ENCODE data around the gene KIF26B. TPM values are rescaled to one million over a fixed set of nuclear protein-coding genes. Genes with fewer than 3 reads are reported as not detected.

The KIF26B gene
- total and polyA plus RNA-seq, 3 experiments from 2014 or later = 0.11 to 0.16 TPM; not detected in 1

GRCh38 chr1:245526141-245526540 is 371.4 kb downstream of the KIF26B start:
- DNase-seq = no peak
- POLR2A ChIA-PET = no interaction called here

GRCh38 chr1:245528258-245528635 is 373.5 kb downstream of the KIF26B start:
- no peaks in the 10 kb centered on the region for H3K4me1 ChIP-seq (ENCODE audit: insufficient read depth, low read length)
- CTCF ChIA-PET = interaction anchor here (0.6 kb wide), 1 partner anchor 388 kb away, joined by 3 read pairs; no protein-coding TSS in a partner anchor
- no peaks in the 10 kb centered on the region for H3K9me3 ChIP-seq (ENCODE audit: low read length)
- no peaks in the 10 kb centered on the region for H3K4me1 Mint-ChIP-seq
- no peaks in the 10 kb centered on the region for H3K36me3 Mint-ChIP-seq
- H3K27ac ChIP-seq (ENCODE audit: low read depth, low read length) = no peak overlapping the region
- no peaks in the 10 kb centered on the region for H3K27me3 Mint-ChIP-seq
- H3K4me3 ChIP-seq (ENCODE audit: low read length) = no peak overlapping the region
- H3K27ac Mint-ChIP-seq = no peak overlapping the region
- peaks cover 0 to 3% (median 0%) of the 10 kb centered on the region in 5 donors for H3K9me3 Mint-ChIP-seq
- no peak for DNase-seq
- H3K36me3 ChIP-seq (ENCODE audit: insufficient read depth, low read length) = no peaks in the 10 kb centered on the region
- no peak overlapping the region for H3K4me3 Mint-ChIP-seq
- H3K27me3 ChIP-seq (ENCODE audit: insufficient read depth, low read length, poor library complexity, severe bottlenecking) = no peaks in the 10 kb centered on the region
- POLR2A ChIA-PET = no interaction called here

More at GRCh38 chr1:245526141-245526540, 371.4 kb downstream of the KIF26B start:
- Mint-ChIP-seq H3K27ac (no peak overlapping the region), H3K36me3 (no peaks in the 10 kb centered on the region), H3K4me3 (no peak overlapping the region), H3K4me1 (no peaks in the 10 kb centered on the region), H3K9me3 (peaks cover 0 to 3% (median 0%) of the 10 kb centered on the region in 5 donors), H3K27me3 (no peaks in the 10 kb centered on the region)
- no peak overlapping the region for H3K27ac ChIP-seq (ENCODE audit: low read depth, low read length)
- H3K36me3 ChIP-seq (ENCODE audit: insufficient read depth, low read length) = no peaks in the 10 kb centered on the region
- H3K4me1 ChIP-seq (ENCODE audit: insufficient read depth, low read length) = no peaks in the 10 kb centered on the region
- H3K4me3 ChIP-seq (ENCODE audit: low read length) = no peak overlapping the region
- no peaks in the 10 kb centered on the region for H3K27me3 ChIP-seq (ENCODE audit: insufficient read depth, low read length, poor library complexity, severe bottlenecking)
- CTCF ChIA-PET = no interaction called here
- H3K9me3 ChIP-seq (ENCODE audit: low read length) = no peaks in the 10 kb centered on the region

GRCh38 chr1:245530937-245531336 is 376.2 kb downstream of the KIF26B start:
- Mint-ChIP-seq H3K9me3 (peaks cover 0 to 3% (median 0%) of the 10 kb centered on the region in 5 donors), H3K27me3 (no peaks in the 10 kb centered on the region), H3K4me1 (no peaks in the 10 kb centered on the region), H3K36me3 (no peaks in the 10 kb centered on the region), H3K4me3 (no peak overlapping the region), H3K27ac (no peak overlapping the region)
- no peaks in the 10 kb centered on the region for H3K36me3 ChIP-seq (ENCODE audit: insufficient read depth, low read length)
- no peak overlapping the region for H3K4me3 ChIP-seq (ENCODE audit: low read length)
- CTCF ChIA-PET = no interaction called here
- no peaks in the 10 kb centered on the region for H3K27me3 ChIP-seq (ENCODE audit: insufficient read depth, low read length, poor library complexity, severe bottlenecking)
- H3K4me1 ChIP-seq (ENCODE audit: insufficient read depth, low read length) = no peaks in the 10 kb centered on the region
- no peaks in the 10 kb centered on the region for H3K9me3 ChIP-seq (ENCODE audit: low read length)
- no peak overlapping the region for H3K27ac ChIP-seq (ENCODE audit: low read depth, low read length)
- DNase-seq = no peak
- POLR2A ChIA-PET = no interaction called here

DNA sequence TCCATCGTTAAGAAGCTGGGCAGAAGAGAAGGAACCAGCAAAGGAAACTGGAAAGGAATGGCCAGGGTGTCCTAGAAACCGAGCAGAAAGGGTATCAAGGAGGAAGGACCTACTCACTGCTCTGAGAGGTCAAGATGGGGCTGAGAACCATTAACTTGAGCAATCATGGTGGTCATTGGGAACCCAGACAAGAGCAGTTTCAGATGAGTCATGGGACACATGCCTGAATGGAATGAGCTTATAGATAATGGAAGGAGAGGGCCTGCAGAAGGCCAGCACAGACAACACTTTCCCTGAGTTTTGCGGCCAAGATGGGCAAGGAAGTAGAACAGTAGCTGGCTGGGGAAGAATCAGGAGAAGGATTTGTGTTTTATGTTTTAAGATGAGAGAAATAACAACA is 383.2 kb downstream of the KIF26B start:
- Histone ChIP-seq H3K9me3 (ENCODE audit: low read length) (no peaks in the 10 kb centered on the region), H3K27ac (ENCODE audit: low read depth, low read length) (no peak overlapping the region), H3K36me3 (ENCODE audit: insufficient read depth, low read length) (no peaks in the 10 kb centered on the region), H3K27me3 (ENCODE audit: insufficient read depth, low read length, poor library complexity, severe bottlenecking) (no peaks in the 10 kb centered on the region), H3K4me1 (ENCODE audit: insufficient read depth, low read length) (no peaks in the 10 kb centered on the region), H3K4me3 (ENCODE audit: low read length) (no peak overlapping the region)
- H3K9me3 Mint-ChIP-seq = no peaks in the 10 kb centered on the region
- no peak overlapping the region for H3K27ac Mint-ChIP-seq
- no peaks in the 10 kb centered on the region for H3K36me3 Mint-ChIP-seq
- DNase-seq = no peak
- peaks cover 1 to 6% of the 10 kb centered on the region in 2 donors for H3K27me3 Mint-ChIP-seq
- ChIA-PET POLR2A (no interaction called here), CTCF (no interaction called here)
- no peaks in the 10 kb centered on the region for H3K4me1 Mint-ChIP-seq
- no peak overlapping the region for H3K4me3 Mint-ChIP-seq

DNA sequence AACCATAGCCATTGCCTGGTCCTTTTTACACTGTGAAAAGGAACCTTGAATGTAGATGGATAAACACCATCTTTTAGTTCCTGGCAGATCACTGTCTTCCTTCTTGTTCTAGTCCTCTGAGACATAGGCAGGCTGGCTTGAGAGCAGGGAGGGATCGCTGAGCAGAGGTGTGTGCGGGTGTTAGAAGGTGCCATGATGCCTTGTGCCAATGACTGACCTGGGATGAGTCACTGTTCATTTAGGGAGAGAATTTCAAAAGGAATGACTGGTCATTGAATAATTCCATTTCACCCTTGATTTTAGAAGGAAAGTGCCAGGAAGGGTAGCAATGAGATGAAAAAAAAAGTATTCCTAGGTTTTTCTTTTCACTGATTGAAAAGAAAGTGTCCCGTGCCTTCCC is 383.9 kb downstream of the KIF26B start:
- Histone ChIP-seq H3K36me3 (ENCODE audit: insufficient read depth, low read length) (no peaks in the 10 kb centered on the region), H3K4me3 (ENCODE audit: low read length) (no peak overlapping the region), H3K9me3 (ENCODE audit: low read length) (no peaks in the 10 kb centered on the region), H3K4me1 (ENCODE audit: insufficient read depth, low read length) (no peaks in the 10 kb centered on the region), H3K27me3 (ENCODE audit: insufficient read depth, low read length, poor library complexity, severe bottlenecking) (no peaks in the 10 kb centered on the region), H3K27ac (ENCODE audit: low read depth, low read length) (no peak overlapping the region)
- H3K4me3 Mint-ChIP-seq = no peak overlapping the region
- H3K9me3 Mint-ChIP-seq = no peaks in the 10 kb centered on the region
- DNase-seq = no peak
- H3K4me1 Mint-ChIP-seq = no peaks in the 10 kb centered on the region
- H3K27me3 Mint-ChIP-seq = peaks cover 3 to 6% of the 10 kb centered on the region in 2 donors
- CTCF ChIA-PET = no interaction called here
- no peak overlapping the region for H3K27ac Mint-ChIP-seq
- POLR2A ChIA-PET = no interaction called here
- no peaks in the 10 kb centered on the region for H3K36me3 Mint-ChIP-seq

DNA sequence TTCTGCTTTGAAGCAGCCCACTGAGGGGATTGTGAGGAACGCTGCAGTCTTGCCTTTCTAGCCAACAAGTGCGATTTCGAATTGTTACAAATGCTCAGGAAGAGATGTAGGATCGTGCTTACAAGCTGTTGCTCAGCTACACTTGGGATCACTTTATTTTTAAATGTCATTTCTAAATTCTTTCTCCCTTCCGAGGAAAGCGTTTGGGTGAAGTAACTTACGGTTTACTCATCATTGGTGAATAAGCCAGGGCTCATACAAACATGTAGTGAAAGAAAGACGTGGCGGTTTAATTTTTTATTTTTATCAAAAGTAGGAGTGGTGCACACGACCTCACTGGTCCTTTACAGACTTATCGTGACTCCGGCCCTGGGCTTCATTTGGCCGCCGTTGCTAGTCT is 386.6 kb downstream of the KIF26B start:
- Mint-ChIP-seq H3K4me3 (no peak overlapping the region), H3K27me3 (peaks cover 3 to 7% of the 10 kb centered on the region in 2 donors), H3K27ac (no peak overlapping the region), H3K9me3 (no peaks in the 10 kb centered on the region), H3K36me3 (no peaks in the 10 kb centered on the region), H3K4me1 (no peaks in the 10 kb centered on the region)
- POLR2A ChIA-PET = no interaction called here
- H3K27me3 ChIP-seq (ENCODE audit: insufficient read depth, low read length, poor library complexity, severe bottlenecking) = no peaks in the 10 kb centered on the region
- DNase-seq = no peak
- no peak overlapping the region for H3K27ac ChIP-seq (ENCODE audit: low read depth, low read length)
- H3K4me3 ChIP-seq (ENCODE audit: low read length) = no peak overlapping the region
- H3K36me3 ChIP-seq (ENCODE audit: insufficient read depth, low read length) = no peaks in the 10 kb centered on the region
- CTCF ChIA-PET = no interaction called here
- no peaks in the 10 kb centered on the region for H3K9me3 ChIP-seq (ENCODE audit: low read length)
- H3K4me1 ChIP-seq (ENCODE audit: insufficient read depth, low read length) = no peaks in the 10 kb centered on the region

DNA sequence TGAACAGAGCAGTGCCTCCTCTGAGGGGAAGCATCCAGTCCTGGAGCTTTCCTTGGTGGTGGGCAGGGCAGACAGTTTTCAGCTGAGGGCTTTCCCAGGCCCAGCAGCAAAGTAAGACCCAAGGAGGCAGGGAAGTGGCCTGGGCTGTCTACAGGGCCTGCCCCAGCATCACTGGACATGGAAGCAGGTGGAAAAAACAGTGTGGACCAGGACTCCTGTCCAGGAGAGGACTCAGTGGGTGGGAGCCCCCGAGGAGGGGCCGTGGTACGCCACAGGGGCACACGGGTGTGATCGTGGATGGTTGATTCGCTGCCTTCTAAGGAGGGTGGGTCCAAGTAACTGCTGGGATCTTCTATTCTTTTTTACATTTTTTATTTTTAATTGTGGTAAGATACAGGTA is 387.6 kb downstream of the KIF26B start:
- Histone ChIP-seq H3K27me3 (ENCODE audit: insufficient read depth, low read length, poor library complexity, severe bottlenecking) (no peaks in the 10 kb centered on the region), H3K4me3 (ENCODE audit: low read length) (no peak overlapping the region), H3K4me1 (ENCODE audit: insufficient read depth, low read length) (no peaks in the 10 kb centered on the region), H3K27ac (ENCODE audit: low read depth, low read length) (no peak overlapping the region), H3K9me3 (ENCODE audit: low read length) (no peaks in the 10 kb centered on the region), H3K36me3 (ENCODE audit: insufficient read depth, low read length) (no peaks in the 10 kb centered on the region)
- Mint-ChIP-seq H3K4me1 (no peaks in the 10 kb centered on the region), H3K27ac (no peak overlapping the region), H3K36me3 (no peaks in the 10 kb centered on the region), H3K9me3 (no peaks in the 10 kb centered on the region), H3K4me3 (no peak overlapping the region), H3K27me3 (peaks cover 3 to 7% of the 10 kb centered on the region in 2 donors)
- DNase-seq = no peak
- POLR2A ChIA-PET = no interaction called here
- CTCF ChIA-PET = no interaction called here

GRCh38 chr1:245544236-245544635 is 389.5 kb downstream of the KIF26B start:
- Mint-ChIP-seq H3K27me3 (peaks cover 4 to 6% of the 10 kb centered on the region in 2 donors), H3K4me3 (no peak overlapping the region), H3K4me1 (no peaks in the 10 kb centered on the region), H3K27ac (no peak overlapping the region), H3K36me3 (no peaks in the 10 kb centered on the region), H3K9me3 (peaks cover 0 to 1% (median 0%) of the 10 kb centered on the region in 5 donors)
- Histone ChIP-seq H3K36me3 (ENCODE audit: insufficient read depth, low read length) (no peaks in the 10 kb centered on the region), H3K27me3 (ENCODE audit: insufficient read depth, low read length, poor library complexity, severe bottlenecking) (no peaks in the 10 kb centered on the region), H3K9me3 (ENCODE audit: low read length) (no peaks in the 10 kb centered on the region), H3K27ac (ENCODE audit: low read depth, low read length) (no peak overlapping the region), H3K4me1 (ENCODE audit: insufficient read depth, low read length) (no peaks in the 10 kb centered on the region), H3K4me3 (ENCODE audit: low read length) (no peak overlapping the region)
- POLR2A ChIA-PET = no interaction called here
- CTCF ChIA-PET = no interaction called here
- no peak for DNase-seq

DNA sequence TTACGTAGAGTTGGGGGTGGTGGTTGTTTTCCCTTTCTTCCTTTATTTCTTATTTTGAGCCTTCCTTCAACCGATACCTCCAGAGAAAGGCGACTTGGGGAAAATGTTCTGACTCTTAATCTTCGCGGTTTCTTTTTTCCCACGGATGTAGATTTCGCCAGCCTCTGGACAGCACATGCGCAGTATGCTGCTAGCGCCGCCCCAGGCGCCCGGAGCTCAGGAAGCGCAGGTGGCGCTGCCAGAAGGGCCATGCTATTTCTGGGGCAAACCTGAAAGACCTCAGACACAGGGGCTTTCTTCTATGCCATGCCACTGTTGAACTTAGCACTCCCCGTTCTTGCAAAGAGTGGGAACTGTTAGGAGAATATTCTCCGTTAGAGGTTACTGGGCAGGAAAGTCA is 392.1 kb downstream of the KIF26B start:
- no peaks in the 10 kb centered on the region for H3K36me3 ChIP-seq (ENCODE audit: insufficient read depth, low read length)
- H3K36me3 Mint-ChIP-seq = no peaks in the 10 kb centered on the region
- H3K27ac ChIP-seq (ENCODE audit: low read depth, low read length) = no peak overlapping the region
- ChIA-PET CTCF (no interaction called here), POLR2A (no interaction called here)
- H3K4me3 ChIP-seq (ENCODE audit: low read length) = no peak overlapping the region
- H3K4me3 Mint-ChIP-seq = no peak overlapping the region
- no peaks in the 10 kb centered on the region for H3K4me1 ChIP-seq (ENCODE audit: insufficient read depth, low read length)
- no peak for DNase-seq
- H3K27ac Mint-ChIP-seq = no peak overlapping the region
- peaks cover 0 to 1% (median 0%) of the 10 kb centered on the region in 5 donors for H3K9me3 Mint-ChIP-seq
- H3K27me3 ChIP-seq (ENCODE audit: insufficient read depth, low read length, poor library complexity, severe bottlenecking) = no peaks in the 10 kb centered on the region
- H3K4me1 Mint-ChIP-seq = no peaks in the 10 kb centered on the region
- H3K27me3 Mint-ChIP-seq = peaks cover 3 to 6% of the 10 kb centered on the region in 2 donors
- no peaks in the 10 kb centered on the region for H3K9me3 ChIP-seq (ENCODE audit: low read length)
